Hepatic stellate cell (primary cell): ENCODE data around the gene AZU1.
A peak's percentile ranks its signal among the peaks of the same experiment; 100 is the strongest.

Experiments used
- DNase-seq: peaks from one replicate; pipeline ENCODE4 v3.0.0; 2011; ENCODE audit warnings: low spot score

Gene AZU1, protein sequence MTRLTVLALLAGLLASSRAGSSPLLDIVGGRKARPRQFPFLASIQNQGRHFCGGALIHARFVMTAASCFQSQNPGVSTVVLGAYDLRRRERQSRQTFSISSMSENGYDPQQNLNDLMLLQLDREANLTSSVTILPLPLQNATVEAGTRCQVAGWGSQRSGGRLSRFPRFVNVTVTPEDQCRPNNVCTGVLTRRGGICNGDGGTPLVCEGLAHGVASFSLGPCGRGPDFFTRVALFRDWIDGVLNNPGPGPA

DNA sequence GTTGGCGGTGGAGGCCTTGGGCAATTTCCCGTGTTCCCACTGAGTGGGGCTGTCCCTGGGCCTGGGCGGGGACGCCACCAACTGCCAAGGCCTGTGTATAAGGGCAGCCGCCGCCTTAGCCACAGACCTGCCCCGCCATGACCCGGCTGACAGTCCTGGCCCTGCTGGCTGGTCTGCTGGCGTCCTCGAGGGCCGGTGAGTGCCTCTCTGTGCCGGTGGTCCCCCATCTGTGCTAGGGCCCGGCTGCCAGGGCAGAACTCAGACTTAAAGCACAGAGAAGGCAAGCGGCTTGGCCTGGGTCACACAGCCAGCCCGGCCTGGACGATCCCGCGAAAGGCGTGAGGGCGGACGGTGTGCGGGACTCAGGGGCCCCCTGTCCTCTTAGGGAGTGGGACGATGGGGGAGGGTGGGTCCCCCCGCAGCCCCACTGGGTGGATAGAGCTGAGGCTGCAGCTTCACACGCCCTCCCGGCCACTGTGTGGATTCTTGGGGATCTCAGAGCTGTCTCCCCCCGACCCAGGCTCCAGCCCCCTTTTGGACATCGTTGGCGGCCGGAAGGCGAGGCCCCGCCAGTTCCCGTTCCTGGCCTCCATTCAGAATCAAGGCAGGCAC lies at the start of gene AZU1:
TSS of gene AZU1 (plus strand) at position 128 of the 612 bp plus-strand sequence. CDS start at position 138, 10 bp downstream.
- no peak for DNase-seq

DNA sequence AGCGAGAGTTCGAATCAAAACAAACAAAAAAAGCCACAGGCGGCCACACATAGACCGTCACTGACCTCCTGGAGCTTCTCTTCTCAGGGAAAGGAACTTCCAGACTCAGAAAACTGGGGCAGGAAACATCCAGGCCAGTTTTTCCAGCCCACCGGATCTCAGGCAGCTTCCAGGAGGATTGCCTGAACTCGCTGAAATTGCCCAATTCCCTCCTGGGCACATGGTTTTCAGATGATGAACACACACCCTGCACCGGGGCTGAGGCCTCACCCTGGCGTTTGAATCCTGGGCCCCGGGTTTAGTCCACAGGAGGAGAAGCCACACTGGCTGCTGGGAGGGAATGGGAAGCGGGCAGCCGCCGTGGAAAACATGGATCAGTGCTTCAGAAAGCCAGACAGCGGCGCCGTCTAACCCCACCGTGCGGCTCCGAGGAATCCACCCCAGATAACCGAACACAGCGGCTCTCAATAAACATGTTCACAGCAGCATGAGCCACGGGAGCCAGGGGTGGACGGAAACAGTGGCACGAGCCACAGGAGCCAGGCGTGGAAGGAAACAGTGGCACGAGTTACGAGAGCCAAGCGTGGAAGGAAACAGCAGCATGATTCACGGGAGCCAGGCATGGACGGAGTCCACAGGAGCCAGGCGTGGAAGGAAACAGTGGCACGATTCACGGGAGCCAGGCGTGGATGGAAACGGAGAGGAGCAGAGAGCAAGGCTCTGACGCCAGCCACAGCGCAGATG lies 48.6 kb upstream of the AZU1 start:
- DNase-seq: peak; percentile 91

DNA sequence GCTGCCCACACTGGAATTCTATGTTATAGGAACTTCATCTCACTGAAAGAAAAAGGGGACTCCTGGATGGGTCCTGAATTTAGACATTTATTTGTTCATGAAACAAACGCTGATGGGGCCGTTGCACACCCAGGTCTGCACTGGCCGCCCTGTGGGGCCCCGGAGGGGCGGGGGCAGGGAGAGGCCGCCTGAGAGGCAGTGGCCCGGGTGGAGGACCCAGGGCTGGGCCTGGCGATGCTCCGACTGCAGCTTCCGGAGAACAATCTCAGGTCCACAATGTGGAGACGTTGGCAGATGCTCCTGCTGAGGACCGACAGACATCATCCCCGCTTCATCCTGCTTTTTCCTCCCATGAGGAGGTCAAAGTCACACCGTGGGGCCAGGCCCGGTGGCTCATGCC lies 46.7 kb upstream of the AZU1 start:
- no peak for DNase-seq

DNA sequence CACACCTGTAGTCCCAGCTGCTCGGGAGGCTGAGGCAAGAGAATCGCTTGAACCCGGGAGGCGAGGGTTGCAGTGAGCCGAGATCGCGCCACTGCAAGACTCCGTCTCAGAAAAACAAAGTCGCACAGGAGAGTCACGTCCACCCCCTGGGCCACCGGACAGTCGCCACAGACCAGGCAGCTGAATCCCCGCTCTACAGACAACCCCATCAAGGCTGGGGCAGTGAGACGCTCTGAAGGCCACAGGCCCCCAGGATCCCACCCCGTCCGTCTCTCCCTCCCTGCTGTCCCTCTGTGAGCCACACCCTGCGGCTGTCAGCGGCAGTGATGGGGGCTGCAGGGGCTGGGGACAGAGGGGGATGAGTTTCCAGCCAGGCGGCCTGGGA lies 45.8 kb upstream of the AZU1 start:
- DNase-seq: no peak

DNA sequence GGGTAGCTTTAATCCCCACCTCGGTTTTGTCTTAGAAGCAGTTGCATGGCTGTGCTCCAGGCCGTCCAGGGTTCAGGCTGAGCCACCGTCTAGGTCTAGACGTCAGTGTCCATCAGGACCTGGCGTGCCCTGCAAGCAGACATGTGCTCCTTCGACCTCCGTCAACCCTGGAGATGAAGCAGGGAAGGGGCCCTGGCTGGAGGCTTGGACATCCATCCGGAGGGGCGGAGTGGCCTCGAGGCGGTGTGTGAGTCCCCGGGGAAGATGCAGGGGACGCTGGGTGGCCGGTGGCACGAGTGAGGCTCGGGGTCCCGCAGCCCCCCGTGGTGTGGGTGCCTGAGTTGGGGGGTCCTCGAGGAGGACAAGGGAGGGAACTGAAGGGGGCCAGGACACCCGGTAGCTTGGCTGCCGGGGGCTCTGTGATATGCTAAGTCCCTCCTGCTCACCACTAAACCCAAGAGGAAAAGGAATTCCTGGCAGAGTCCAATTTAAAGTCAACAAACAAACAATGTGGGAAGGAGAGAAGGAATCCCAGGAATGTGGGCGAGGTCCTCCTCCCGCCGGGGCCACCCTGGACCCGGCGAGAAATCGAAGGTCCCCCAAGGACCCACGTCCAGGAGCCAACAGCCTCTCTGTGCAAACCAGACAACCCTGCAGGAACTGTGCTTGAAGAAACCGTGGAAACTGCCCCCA lies 45.3 kb upstream of the AZU1 start:
- peak; percentile 79 for DNase-seq

DNA sequence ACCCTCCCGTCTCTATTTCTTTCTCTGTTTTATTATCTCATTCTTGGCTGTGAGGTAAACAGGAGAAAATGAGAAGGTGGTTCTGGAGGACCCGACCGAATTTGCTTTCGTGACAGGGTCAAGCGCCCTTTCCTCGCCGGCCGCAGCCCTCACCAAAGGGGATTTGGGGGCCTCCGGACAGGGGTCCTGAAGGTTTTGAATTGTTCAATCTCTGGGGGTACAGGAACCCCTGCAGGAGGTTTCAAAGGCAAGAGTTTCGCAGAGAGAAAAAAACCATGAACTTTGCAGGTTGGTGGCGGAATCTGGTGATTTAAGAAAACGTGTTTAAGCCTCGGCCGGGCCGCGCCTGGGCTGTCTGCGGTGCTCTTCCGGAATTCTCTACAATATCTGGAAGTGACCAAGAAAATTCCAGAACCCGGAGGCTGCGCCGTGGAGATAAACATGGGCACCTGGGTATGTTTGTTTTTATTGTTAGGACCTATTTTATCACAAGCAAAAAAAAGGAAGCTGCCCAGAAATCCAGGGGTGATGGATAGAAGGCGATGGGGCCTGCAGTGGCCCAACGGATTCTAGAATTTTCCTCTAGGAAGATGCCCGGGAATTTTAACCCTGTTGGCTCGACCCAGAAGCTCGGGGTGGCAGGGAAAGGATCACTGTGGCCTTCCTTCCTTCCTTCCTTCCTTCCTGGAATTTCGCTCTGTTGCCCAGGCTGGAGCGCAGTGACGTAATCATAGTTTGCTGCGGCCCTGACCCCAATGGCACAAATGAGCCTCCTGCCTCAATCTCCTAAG lies 44.6 kb upstream of the AZU1 start:
- no peak for DNase-seq

DNA sequence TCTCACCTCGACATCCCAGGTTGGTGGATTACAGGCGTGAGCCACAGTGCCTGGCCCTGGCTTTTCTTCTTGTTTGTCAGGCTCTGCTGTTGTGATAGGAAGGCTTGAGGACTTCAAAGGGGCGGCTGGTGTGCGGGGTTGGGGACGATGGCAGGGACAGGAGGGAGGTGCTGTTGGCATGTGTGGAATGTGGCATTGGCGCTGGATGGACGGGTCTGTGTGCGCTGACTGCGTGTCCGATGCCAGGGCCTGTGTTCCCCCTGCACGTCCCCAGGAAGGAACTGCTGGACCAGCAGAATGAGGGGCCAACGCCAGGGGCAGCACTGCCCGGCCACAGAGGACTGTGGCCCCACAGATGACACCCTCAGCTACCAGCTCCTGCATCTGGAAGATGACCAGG lies 43.1 kb upstream of the AZU1 start:
- DNase-seq: no peak

DNA sequence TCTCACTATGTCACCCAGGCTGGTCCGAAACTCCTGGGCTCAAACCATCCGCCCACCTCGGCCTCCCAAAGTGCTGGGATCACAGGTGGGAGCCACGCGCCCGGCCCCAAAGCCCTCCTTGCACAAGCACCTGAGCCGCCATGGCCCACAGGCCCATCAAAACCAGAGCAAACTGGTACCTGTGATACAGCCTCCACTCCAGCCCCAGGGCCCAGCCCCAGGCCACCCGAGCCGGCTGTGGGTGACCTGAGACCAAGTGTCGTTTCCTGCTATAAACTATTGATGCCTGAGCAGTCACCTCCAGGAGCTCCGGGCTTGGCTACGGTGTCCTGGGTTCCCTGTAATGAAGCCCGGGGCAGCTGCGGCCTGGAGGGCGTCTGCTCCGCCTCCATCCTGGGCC lies 40.1 kb upstream of the AZU1 start:
- no peak for DNase-seq

DNA sequence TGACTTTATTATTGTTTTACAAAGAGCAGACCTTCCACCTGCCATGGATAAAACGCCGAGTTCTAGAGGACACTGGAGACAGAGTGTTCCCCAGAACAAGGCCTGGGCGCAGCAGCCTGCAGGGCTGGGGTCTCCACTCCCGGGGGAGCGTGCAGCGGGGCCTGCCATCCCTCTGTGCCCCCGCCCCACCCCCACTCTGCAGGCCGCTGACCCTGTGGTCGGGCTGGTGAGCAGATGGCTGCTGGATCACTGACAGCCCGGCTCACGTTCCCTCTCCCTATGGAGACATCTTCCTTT lies 39.0 kb upstream of the AZU1 start:
- no peak for DNase-seq

DNA sequence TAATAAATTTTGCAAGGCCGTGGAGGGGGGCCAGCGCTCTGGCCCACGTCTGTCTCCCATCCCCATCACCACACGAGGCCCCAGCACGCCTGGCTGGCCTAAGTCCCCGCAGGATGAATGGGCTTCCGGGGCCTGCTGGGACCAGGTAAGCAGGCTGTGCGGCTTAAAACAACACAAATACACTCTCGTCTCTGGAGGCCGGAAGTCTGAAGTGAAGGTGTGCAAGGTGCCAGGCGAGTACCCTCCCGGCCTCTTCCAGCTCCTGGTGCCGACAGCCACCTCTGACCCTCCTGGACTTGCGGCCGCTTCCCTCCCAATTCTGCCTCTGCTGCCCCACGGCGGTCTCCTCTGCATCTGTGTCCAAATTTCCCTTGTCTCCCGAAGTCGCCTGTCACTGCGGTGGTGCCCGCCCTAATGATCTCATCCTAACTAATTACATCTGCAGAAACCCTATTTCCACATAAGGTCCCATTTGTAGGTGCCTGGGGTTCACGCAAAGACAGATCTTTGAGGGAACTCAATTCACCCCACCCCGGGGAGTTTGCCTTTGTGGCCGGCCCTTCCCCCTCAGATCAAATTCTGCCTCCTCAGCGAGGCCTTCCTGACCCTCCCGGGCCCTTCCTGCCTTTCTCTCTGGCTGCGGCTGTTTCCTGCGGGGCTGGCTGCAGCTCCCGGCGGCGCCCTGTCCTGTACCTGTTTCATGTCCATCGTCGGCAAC lies 38.5 kb upstream of the AZU1 start:
- no peak for DNase-seq

DNA sequence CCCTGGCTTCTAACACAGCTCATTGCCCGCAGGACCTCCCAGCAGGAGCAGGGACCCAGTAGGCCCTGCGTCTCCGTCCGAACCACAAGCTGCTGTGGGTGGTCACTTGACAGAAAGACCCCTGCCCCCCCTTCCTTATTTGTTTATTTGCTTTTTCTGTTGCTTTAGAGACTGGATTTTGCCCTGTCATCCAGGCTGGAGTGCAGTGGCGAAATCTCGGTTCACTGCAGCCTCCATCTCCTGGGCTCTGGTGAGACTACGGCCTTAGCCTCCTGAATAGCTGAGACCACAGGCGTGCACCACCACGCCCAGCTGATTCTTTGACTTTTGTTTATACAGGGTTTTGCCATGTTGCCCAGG lies 38.0 kb upstream of the AZU1 start:
- no peak for DNase-seq

DNA sequence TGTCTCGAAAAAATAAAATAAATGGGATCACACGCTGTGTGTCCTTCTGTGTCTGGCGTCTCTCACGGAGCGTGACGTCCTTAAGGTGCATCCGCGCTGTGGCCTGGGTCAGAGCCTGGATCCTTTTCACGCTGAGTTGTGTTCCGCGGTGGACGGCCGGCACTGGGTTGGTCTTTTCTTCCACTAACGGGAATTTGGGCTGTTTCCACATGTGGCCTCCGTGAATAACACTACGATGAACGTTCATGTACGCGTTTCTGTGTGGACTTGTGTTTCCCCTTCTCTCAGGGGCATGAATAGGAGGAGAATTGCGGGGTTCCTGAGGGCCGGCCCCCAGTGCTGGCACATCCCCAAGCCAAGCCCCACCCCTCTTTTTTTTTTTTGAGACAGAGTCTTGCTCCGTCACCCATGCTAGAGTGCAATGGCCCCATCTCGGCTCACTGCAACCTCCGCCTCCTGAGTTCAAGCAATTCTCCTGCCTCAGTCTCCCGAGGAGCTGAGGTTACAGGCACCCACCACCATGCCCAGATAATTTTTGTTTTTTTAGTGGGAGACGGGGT lies 36.5 kb upstream of the AZU1 start:
- no peak for DNase-seq

DNA sequence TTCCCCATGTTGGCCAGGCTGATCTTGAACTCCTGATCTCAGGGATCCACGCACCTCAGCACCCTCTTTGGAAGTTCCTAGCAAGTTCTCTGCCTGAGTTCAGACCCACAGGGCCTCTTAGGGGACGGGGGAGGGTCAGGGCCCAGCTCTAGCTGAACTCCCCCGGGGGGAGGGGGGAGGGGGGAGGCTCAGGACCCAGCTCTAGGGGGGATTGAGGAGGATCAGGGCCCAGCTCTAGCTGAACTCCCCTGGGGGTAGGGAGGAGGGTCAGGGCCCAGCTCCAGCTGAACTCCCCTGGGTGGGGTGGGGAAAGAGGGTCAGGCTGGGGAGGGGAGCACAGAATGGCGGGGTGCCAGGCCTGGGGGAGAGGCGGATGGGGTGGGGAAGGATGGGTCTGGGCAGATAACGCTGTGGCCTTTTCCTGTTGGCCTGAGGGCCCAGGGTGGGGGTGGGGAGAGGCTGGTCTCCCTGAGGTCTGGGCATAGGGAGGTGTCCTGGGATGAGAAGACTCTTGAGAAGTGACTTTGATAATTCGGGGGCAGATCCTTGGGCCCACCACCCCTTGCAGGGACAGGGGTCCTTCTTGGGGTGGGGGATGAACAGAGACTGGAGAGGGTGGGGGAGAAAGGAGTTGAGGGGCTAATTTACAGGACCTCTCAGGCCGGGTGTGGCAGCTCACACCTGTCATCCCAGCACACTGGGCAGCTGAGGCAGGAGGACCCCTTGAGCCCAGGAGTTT lies 35.9 kb upstream of the AZU1 start:
- DNase-seq: no peak

DNA sequence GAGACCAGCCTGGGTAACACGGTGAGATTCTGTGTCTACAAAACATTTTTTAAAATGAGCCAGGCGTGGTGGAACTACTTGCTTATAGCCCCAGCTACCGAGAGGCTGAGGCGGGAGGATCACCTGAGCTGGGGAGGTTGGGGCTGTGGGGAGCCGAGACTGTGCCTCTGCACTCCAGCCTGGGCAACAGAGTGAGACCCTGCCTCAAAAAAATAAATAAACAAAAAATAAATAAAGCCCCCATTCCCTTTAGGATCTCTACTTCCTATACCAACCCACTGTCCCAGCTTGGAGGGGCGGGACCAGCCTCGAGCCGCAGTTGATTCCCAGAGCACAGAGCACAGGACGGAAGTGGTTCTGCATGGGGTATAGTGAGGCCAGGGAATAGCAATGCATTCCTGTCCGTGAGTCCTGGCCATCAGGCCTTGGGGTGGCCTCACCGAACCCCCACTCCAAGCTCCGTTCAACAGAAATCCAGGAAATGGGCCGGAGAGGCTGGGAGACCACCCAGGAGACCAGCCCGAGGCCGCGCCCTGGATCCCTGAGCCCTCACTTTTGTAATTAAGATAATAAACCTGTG lies 35.2 kb upstream of the AZU1 start:
- DNase-seq: no peak

DNA sequence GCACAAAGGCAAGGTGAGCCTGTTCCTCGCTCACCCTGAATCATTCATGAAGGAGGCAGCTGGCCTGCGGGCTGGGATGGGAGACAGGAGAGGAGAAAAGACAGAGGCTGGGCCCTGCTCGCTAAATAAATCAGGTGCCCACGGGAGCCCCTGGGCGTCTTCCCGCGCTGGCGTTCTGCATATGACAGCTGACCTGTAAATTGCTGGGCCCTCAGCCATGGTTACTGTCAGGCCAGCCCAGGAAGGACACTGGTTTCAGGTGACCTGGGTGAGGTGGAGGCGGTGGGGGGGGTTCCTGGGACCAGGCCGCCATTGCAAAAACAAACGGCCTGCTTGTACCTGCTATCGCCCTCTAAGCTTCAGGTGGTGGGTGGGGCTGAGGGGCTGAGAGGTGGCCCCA lies 33.8 kb upstream of the AZU1 start:
- no peak for DNase-seq

DNA sequence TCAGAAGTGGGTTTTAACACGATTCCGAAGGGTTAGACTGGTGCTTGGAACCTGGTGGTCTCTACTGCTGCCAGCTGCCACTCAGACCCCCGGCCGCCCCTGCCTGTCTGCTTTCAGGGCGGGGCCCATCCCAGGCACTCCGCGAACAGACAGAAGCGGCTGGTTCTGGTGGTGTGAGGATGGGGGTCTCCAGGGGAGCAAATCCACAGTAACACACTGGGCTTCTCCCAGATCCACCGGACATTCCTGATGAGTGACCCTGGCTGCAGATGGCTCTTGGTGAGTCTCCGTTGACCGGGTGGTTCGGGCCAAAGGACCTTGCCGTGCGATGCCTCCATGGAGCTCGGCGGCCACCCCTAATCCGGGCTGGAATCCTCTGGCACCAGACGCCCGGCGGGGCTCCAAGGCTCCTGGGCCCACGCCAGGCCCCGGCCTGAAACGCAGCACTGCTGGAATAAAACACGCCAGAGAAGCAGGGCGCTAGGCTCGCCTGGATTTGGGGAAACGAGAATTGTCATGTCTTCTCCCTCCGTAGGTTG lies 32.5 kb upstream of the AZU1 start:
- no peak for DNase-seq

DNA sequence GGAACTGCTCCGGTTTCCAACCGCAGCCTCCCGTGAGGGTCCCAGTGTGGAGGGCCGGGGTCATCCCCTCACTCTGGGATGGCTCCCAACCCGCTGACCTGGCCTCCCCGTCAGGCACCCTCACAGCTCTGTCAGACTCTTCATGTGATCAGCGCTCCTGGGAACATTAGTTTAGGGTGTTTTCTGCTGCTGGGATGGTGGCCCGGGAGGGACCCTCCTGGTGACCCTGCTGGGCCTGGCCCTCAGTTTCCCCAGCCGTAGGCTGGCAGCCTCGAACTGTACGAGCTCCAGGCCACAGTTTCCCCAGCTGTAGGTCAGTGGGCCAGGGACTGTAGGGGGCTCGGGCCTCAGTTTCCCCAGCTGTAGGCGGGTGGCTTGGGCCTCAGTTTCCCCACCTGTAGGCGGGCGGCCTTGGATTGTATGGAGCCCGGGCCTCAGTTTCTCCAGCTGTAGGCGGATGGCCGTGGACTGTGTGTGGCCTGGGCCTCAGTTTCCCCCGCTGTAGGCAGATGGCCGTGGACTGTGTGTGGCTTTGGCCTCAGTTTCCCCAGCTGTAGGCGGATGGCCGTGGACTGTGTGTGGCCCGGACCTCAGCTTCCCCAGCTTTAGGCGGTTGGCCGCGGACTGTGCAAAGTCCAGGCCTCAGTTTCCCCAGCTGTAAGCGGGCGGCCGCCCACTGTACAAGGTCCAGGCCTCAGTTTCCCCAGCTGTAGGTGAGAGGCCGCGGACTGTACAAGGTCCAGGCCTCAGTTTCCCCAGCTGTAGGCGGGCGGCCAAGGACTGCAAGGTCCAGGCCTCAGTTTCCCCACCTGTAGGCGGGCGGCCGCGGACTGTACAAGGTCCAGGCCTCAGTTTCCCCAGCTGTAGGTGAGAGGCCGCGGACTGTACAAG lies 31.7 kb upstream of the AZU1 start:
- no peak for DNase-seq

DNA sequence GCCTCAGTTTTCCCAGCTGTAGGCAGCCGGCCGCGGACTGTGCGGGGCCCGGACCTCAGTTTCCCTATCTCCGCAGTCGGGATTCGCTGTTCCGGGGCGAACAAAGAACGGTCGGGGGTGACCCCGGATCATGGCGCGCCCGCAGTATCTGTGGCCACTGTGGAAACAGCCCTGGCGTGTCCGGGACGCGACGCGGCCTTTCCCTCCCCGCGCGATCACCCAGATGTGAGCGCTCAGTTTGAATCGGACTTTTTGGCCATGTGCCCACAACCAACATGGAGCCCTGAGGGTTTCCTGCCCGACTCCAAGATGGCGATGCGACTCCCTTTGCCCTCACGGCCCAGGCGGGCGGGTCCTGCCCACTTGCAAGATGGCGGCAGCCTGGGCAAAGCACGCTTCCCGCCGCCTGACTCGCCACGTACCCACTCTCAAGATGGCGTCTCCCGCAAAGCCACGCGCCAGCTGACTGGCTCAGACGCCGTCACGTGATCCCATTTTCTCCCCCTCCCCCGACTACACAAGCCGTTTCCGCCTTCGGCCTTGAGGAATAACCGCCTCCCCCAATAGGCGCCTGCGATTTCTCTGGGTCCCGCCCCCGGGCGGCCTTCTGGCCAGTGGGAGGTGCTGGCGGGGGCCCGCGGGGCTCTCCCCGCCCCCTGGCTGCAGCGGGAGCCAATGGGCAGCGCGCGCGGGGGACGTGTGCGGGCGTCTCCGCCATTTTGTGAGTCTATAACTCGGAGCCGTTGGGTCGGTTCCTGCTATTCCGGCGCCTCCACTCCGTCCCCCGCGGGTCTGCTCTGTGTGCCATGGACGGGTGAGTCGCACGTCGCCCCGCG lies 30.7 kb upstream of the AZU1 start, which contains the start of gene PTBP1:
TSS of gene PTBP1 (plus strand) at position 761 of the 836 bp plus-strand sequence. CDS start at position 807, 46 bp downstream.
- DNase-seq: peak; percentile 99
